Amniotic stem cell (primary cell): Measurements from ENCODE around the gene C1orf174.
"Not testable (repeated sequence)": the region's sequence is repeated elsewhere in the genome, so short reads cannot be mapped to it uniquely, and the experiment has no call there.

Source experiments
- DNase-seq: peaks from one replicate; lab custom pipeline; 2025; lab: John Stamatoyannopoulos, UW

Gene C1orf174

GRCh38 chr1:3925762-3926161, 25.7 kb upstream of the C1orf174 start:
- no peak for DNase-seq

GRCh38 chr1:3925256-3925655, 25.2 kb upstream of the C1orf174 start:
- DNase-seq = no peak

- no peak for DNase-seq
Observed at GRCh38 chr1:3924825-3925220, 24.8 kb upstream of the C1orf174 start.

GRCh38 chr1:3924186-3924824, 24.2 kb upstream of the C1orf174 start:
- DNase-seq = no peak

GRCh38 chr1:3923378-3924185, 23.5 kb upstream of the C1orf174 start:
- DNase-seq = no peak

- DNase-seq = no peak
Observed at GRCh38 chr1:3922851-3923250, 22.8 kb upstream of the C1orf174 start.

- no peak for DNase-seq
Observed at GRCh38 chr1:3922201-3922725, 22.2 kb upstream of the C1orf174 start.

GRCh38 chr1:3921765-3922164, 21.7 kb upstream of the C1orf174 start:
- DNase-seq = no peak

GRCh38 chr1:3919706-3920105, 19.6 kb upstream of the C1orf174 start:
- DNase-seq = no peak

GRCh38 chr1:3918966-3919611, 19.0 kb upstream of the C1orf174 start:
- DNase-seq = no peak

GRCh38 chr1:3918359-3918758, 18.3 kb upstream of the C1orf174 start:
- not testable (repeated sequence) for DNase-seq

- DNase-seq = no peak
Observed at GRCh38 chr1:3917761-3918160, 17.7 kb upstream of the C1orf174 start.

- no peak for DNase-seq
Observed at GRCh38 chr1:3915551-3916121, 15.6 kb upstream of the C1orf174 start.

GRCh38 chr1:3914911-3915310, 14.8 kb upstream of the C1orf174 start:
- DNase-seq = no peak

GRCh38 chr1:3914331-3914851, 14.3 kb upstream of the C1orf174 start:
- DNase-seq = no peak

GRCh38 chr1:3912809-3913685, 13.0 kb upstream of the C1orf174 start:
- no peak for DNase-seq

- DNase-seq = no peak
Observed at GRCh38 chr1:3911981-3912808, 12.1 kb upstream of the C1orf174 start.

- no peak for DNase-seq
Observed at GRCh38 chr1:3910857-3911845, 11.1 kb upstream of the C1orf174 start.
